Esophagus squamous epithelium (tissue), 4 donors: Measurements from ENCODE around the gene PFDN4.
"Not testable (repeated sequence)": the region's sequence is repeated elsewhere in the genome, so short reads cannot be mapped to it uniquely, and the experiment has no call there.

Experiments
- POLR2A ChIP-seq, 4 donors: fragments of 450-650 bp; IDR thresholded peaks; one replicate each; pipeline ENCODE4 v1.6.1; 2017; ENCODE audit warnings: antibody characterized with exemption in 4 of 4, mild to moderate bottlenecking in 4 of 4, moderate library complexity in 3 of 4
- TF ChIP-seq, protein P1 (sequence below), 6 experiments: fragments of 450-650 bp in 4 of 6; fragments of 200-600 bp in 2 of 6; sonication (generic) in 2 of 6; IDR thresholded peaks; one replicate each; pipeline ENCODE4 v1.5.1; 2016 to 2019; ENCODE audit warnings: antibody characterized with exemption in 6 of 6, mild to moderate bottlenecking in 4 of 6, moderate library complexity in 4 of 6

- TF ChIP-seq, protein P1, sequence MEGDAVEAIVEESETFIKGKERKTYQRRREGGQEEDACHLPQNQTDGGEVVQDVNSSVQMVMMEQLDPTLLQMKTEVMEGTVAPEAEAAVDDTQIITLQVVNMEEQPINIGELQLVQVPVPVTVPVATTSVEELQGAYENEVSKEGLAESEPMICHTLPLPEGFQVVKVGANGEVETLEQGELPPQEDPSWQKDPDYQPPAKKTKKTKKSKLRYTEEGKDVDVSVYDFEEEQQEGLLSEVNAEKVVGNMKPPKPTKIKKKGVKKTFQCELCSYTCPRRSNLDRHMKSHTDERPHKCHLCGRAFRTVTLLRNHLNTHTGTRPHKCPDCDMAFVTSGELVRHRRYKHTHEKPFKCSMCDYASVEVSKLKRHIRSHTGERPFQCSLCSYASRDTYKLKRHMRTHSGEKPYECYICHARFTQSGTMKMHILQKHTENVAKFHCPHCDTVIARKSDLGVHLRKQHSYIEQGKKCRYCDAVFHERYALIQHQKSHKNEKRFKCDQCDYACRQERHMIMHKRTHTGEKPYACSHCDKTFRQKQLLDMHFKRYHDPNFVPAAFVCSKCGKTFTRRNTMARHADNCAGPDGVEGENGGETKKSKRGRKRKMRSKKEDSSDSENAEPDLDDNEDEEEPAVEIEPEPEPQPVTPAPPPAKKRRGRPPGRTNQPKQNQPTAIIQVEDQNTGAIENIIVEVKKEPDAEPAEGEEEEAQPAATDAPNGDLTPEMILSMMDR (IDR thresholded peaks at IDR 0.05) = not testable (repeated sequence)
- not testable (repeated sequence) for TF ChIP-seq POLR2A (IDR thresholded peaks at IDR 0.05)
Observed at GRCh38 chr20:54248705-54249104, 40.8 kb downstream of the PFDN4 start.
